Astrocyte of the cerebellum (primary cell): ENCODE results near the gene POLL.

Experiments used
- DNase-seq: peaks from one replicate; pipeline ENCODE4 v3.0.0-alpha.2; 2011; ENCODE audit warnings: low read depth
- H3K4me3 ChIP-seq: 2 replicates; pipeline ENCODE4 v1.5.1; 2011; ENCODE audit warnings: mild to moderate bottlenecking, low read depth, low read length, moderate library complexity
- in situ Hi-C: cut with HindIII; loops from 2 replicates; pipeline ENCODE4 v1.10.0; 2017; ENCODE audit warnings: low sequenced_read_pairs
- TF ChIP-seq, protein P1 (sequence below): IDR thresholded peaks from 2 replicates; pipeline ENCODE4 v1.5.1; 2012; ENCODE audit warnings: low read length, low read depth, moderate library complexity, mild to moderate bottlenecking; ENCODE audit errors: missing control alignments

POLL gene

GRCh38 chr10:101624526-101625102 lies 36.6 kb upstream of the POLL start:
- DNase-seq = no peak
- TF ChIP-seq, protein P1, sequence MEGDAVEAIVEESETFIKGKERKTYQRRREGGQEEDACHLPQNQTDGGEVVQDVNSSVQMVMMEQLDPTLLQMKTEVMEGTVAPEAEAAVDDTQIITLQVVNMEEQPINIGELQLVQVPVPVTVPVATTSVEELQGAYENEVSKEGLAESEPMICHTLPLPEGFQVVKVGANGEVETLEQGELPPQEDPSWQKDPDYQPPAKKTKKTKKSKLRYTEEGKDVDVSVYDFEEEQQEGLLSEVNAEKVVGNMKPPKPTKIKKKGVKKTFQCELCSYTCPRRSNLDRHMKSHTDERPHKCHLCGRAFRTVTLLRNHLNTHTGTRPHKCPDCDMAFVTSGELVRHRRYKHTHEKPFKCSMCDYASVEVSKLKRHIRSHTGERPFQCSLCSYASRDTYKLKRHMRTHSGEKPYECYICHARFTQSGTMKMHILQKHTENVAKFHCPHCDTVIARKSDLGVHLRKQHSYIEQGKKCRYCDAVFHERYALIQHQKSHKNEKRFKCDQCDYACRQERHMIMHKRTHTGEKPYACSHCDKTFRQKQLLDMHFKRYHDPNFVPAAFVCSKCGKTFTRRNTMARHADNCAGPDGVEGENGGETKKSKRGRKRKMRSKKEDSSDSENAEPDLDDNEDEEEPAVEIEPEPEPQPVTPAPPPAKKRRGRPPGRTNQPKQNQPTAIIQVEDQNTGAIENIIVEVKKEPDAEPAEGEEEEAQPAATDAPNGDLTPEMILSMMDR = no peak
- in situ Hi-C loops = no loop called here
- no peak overlapping the region for H3K4me3 ChIP-seq

DNA sequence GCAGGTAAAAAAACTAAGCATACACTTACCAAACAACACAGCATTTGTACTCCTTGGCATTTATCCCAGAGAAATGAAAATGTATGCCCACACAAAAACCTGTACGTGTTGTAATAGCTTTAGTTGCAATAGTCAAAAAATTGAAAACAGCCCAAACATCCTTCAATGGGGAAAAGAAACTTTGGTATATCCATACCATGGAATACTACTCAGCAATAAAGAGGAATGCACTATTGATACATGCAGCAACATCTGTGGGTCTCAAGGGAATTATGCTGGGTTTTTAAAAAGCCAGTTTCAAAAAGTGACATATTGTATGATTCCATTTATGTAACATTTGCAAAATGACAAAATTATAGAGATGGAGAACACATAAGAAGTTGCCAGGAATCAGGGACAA lies 35.5 kb upstream of the POLL start:
- TF ChIP-seq, protein P1 = no peak
- in situ Hi-C loops = no loop called here
- DNase-seq = no peak
- no peak overlapping the region for H3K4me3 ChIP-seq

- TF ChIP-seq, protein P1 = no peak
- in situ Hi-C loops = no loop called here
- H3K4me3 ChIP-seq = no peak overlapping the region
- no peak for DNase-seq
Observed at GRCh38 chr10:101619983-101620382, 31.9 kb upstream of the POLL start.

DNA sequence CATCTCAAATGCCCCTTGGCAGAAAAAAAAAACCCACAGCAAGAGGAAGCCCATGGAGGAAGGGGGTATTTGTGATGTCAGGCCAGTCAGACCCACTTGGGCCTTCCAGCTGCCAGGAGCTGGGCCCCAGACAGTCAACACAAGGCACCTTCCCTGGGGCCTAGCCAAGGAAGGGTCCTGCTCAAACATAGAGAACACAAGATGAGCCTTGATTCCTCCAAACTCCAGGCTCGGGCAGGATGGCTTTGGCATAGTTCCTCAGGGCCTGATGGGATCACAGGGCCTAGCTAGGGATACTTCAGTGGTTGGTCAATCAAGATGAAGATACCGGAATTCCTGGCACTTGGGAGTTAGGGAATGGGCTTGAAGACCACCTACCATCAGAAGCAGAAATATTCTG lies 30.8 kb upstream of the POLL start:
- in situ Hi-C loops = no loop called here
- no peak overlapping the region for H3K4me3 ChIP-seq
- DNase-seq = no peak
- TF ChIP-seq, protein P1 = no peak

- TF ChIP-seq, protein P1 = no peak
- no peak for DNase-seq
- in situ Hi-C loops = no loop called here
- H3K4me3 ChIP-seq = no peak overlapping the region
Observed at GRCh38 chr10:101617824-101618568, 29.9 kb upstream of the POLL start.

- no peak overlapping the region for H3K4me3 ChIP-seq
- in situ Hi-C loops = no loop called here
- DNase-seq = no peak
- TF ChIP-seq, protein P1 = no peak
Observed at GRCh38 chr10:101617102-101617823, 29.2 kb upstream of the POLL start.
